ENCODE data around the gene KLHL29. TPM values are rescaled to one million over a fixed set of nuclear protein-coding genes. Genes with fewer than 3 reads are reported as not detected.

KLHL29 gene
- total RNA-seq, 1 donor from 2014 or later: 5.0 TPM

DNA sequence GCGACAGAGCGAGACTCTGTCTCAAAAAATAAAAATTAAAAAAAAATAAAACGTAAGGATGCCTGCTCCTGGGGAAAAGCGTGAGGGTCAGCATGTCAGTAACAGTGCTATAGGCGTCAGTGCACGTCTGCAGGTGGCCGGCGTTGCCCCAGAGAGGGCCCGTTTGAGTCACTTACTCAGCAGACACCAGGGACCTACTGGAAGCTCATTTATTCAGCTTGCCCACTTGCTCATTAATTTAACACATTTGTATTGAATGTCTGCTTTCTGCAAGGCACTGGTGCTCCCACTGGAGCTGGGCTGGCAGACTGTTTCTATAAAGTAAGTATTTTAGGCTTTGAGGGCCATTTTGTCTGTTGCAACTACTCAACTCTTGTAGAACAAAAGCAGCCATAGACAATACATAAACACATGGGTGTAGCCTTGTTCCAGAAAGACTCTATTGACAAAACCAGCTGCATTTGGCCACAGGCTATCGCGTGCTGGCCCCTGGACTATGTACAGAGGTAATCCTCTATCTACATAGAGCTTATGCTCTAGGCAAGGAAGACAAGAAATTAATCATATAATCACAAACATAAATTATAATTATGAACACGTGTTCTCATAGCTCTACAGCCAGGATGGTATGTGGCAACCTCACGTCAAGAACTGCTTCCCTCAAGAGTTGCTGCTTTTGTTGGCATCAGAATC is 73.2 kb downstream of the KLHL29 start:
- FAIRE-seq (no peak), DNase-seq (ENCODE audit: low read depth) (no peak)
- TF ChIP-seq, protein P1, sequence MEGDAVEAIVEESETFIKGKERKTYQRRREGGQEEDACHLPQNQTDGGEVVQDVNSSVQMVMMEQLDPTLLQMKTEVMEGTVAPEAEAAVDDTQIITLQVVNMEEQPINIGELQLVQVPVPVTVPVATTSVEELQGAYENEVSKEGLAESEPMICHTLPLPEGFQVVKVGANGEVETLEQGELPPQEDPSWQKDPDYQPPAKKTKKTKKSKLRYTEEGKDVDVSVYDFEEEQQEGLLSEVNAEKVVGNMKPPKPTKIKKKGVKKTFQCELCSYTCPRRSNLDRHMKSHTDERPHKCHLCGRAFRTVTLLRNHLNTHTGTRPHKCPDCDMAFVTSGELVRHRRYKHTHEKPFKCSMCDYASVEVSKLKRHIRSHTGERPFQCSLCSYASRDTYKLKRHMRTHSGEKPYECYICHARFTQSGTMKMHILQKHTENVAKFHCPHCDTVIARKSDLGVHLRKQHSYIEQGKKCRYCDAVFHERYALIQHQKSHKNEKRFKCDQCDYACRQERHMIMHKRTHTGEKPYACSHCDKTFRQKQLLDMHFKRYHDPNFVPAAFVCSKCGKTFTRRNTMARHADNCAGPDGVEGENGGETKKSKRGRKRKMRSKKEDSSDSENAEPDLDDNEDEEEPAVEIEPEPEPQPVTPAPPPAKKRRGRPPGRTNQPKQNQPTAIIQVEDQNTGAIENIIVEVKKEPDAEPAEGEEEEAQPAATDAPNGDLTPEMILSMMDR (IDR thresholded peaks at IDR 0.05; ENCODE audit: insufficient read depth, low read length, severe bottlenecking): no peak
- Histone ChIP-seq H3K27me3 (ENCODE audit: control insufficient read depth, insufficient read depth, low read length) (no peaks in the 10 kb centered on the region), H3K36me3 (ENCODE audit: control insufficient read depth, insufficient read depth, low read length) (no peaks in the 10 kb centered on the region), H3K4me3 (ENCODE audit: low read depth, low read length) (no peak overlapping the region)

DNA sequence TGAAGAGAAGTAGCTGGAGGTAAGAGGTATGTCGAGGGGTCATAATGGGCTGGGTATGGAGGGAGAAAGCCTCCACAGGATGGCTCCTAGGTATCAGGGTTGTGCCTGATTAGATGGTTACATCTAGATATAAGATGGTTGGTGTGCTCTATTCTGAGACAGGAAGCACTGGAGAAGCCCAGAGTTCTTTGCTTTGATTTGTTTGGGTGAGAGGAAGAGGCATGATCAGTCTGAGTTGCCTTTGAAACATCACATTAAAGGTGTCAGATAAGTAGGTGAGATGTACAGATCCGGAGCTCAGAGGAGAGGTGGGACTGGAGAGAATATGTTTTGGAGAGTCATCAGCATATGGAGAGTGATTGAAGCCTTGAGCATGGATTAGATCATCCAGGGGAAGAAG is 74.1 kb downstream of the KLHL29 start:
- Histone ChIP-seq H3K36me3 (ENCODE audit: control insufficient read depth, insufficient read depth, low read length) (no peaks in the 10 kb centered on the region), H3K4me3 (ENCODE audit: low read depth, low read length) (no peak overlapping the region), H3K27me3 (ENCODE audit: control insufficient read depth, insufficient read depth, low read length) (no peaks in the 10 kb centered on the region)
- FAIRE-seq: peak; percentile 18
- DNase-seq (ENCODE audit: low read depth): no peak
- TF ChIP-seq, protein P1 (IDR thresholded peaks at IDR 0.05; ENCODE audit: insufficient read depth, low read length, severe bottlenecking): no peak

DNA sequence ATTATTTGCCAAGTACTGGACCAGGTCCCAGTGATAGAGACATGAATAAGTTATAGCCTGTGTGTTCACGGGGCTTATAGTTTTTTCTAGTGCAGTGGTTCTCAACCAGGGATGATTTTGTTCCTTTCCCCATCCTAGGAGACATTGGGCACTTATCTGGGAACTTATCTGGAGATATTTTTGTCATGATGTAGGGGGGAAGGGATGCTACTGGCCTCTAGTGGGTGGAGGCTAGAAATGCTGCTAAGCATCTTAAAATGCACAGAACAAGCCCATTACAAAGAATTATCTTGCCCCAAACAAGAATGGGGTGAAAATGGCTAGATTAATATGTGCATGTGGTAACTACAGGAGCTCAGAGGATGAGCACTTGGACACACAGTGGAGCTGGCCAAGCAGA is 75.2 kb downstream of the KLHL29 start:
- DNase-seq (ENCODE audit: low read depth) (peak; percentile 42), FAIRE-seq (no peak)
- H3K4me3 ChIP-seq (ENCODE audit: low read depth, low read length): no peak overlapping the region
- H3K36me3 ChIP-seq (ENCODE audit: control insufficient read depth, insufficient read depth, low read length): no peaks in the 10 kb centered on the region
- TF ChIP-seq, protein P1 (IDR thresholded peaks at IDR 0.05; ENCODE audit: insufficient read depth, low read length, severe bottlenecking): peak; percentile 58
- H3K27me3 ChIP-seq (ENCODE audit: control insufficient read depth, insufficient read depth, low read length): no peaks in the 10 kb centered on the region

DNA sequence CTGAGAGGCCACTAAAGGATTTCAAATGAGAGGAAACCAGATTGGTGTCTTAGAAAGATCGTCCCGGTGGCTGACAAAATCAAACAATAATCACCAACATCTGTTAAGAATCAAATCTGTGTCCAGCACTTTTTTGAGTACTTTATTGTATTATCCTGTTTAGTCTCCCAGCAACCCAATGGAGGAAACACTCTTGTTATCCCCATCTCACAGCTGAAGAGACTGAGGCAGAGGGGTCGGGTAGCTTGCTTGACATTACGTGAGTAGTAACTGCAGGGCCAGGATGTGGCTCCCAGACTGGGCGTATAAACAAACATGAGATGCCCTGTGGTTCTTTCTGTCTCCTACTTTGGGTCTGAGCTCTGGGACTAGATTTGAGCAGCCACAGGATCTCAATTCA is 76.0 kb downstream of the KLHL29 start:
- TF ChIP-seq, protein P1 (IDR thresholded peaks at IDR 0.05; ENCODE audit: insufficient read depth, low read length, severe bottlenecking): no peak
- Histone ChIP-seq H3K27me3 (ENCODE audit: control insufficient read depth, insufficient read depth, low read length) (no peaks in the 10 kb centered on the region), H3K4me3 (ENCODE audit: low read depth, low read length) (no peak overlapping the region), H3K36me3 (ENCODE audit: control insufficient read depth, insufficient read depth, low read length) (no peaks in the 10 kb centered on the region)
- DNase-seq (ENCODE audit: low read depth): no peak
- no peak for FAIRE-seq

DNA sequence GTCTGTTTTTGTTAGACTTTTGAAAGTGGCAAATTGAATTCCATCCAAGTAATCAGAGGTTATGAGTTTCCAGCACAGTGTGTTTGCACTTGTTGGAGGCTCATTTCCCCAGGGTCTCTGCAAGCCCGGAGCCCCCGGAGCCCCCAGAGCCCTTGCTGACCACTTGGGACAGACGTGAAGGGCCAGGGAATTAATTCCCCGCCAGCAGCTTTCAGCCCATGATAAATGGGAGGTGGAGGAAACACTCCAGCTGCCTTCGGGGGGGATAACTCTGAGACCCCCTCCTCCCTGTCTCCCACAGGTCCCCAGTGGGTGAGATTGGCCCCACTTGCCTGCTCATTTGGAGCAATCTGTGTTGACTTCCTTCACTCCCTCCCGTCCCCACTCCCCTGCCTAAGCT is 79.2 kb downstream of the KLHL29 start:
- no peaks in the 10 kb centered on the region for H3K27me3 ChIP-seq (ENCODE audit: control insufficient read depth, insufficient read depth, low read length)
- TF ChIP-seq, protein P1 (IDR thresholded peaks at IDR 0.05; ENCODE audit: insufficient read depth, low read length, severe bottlenecking): no peak
- H3K4me3 ChIP-seq (ENCODE audit: low read depth, low read length): no peak overlapping the region
- FAIRE-seq (no peak), DNase-seq (ENCODE audit: low read depth) (no peak)
- peaks cover 1% of the 10 kb centered on the region for H3K36me3 ChIP-seq (ENCODE audit: control insufficient read depth, insufficient read depth, low read length)
